Suprapubic skin (tissue), 4 donors: ENCODE data around the gene LRRC10B. TPM values are rescaled to one million over a fixed set of nuclear protein-coding genes. Genes with fewer than 3 reads are reported as not detected.

Source experiments
- DNase-seq, 2 donors: peaks; one replicate each; pipeline ENCODE4 v3.0.0-alpha.2; 2019; ENCODE audit warnings: low spot score in 2 of 2
- H3K27ac ChIP-seq: fragments of 200-600 bp; sonication (generic); one replicate; pipeline ENCODE4 v1.5.1; 2019
- H3K27me3 ChIP-seq: fragments of 200-600 bp; sonication (generic); one replicate; pipeline ENCODE4 v1.5.1; 2019
- H3K36me3 ChIP-seq: fragments of 200-600 bp; sonication (generic); one replicate; pipeline ENCODE4 v1.5.1; 2019
- H3K4me1 ChIP-seq: fragments of 200-600 bp; sonication (generic); one replicate; pipeline ENCODE4 v1.5.1; 2019
- H3K4me3 ChIP-seq: fragments of 200-600 bp; sonication (generic); one replicate; pipeline ENCODE4 v1.5.1; 2019; ENCODE audit warnings: mild to moderate bottlenecking
- H3K9me3 ChIP-seq: fragments of 200-600 bp; sonication (generic); one replicate; pipeline ENCODE4 v1.5.1; 2019
- EP300 ChIP-seq: sonication (generic); formaldehyde crosslinking; IDR thresholded peaks from one replicate; pipeline ENCODE4 v1.6.1; 2017; ENCODE audit warnings: antibody characterized with exemption
- POLR2A ChIP-seq, 2 donors: fragments of 450-650 bp; IDR thresholded peaks; one replicate each; pipeline ENCODE4 v1.6.1; 2017; ENCODE audit warnings: antibody characterized with exemption in 2 of 2, mild to moderate bottlenecking in 2 of 2, moderate library complexity in 2 of 2
- POLR2AphosphoS5 ChIP-seq, 3 donors: sonication (generic); formaldehyde crosslinking; IDR thresholded peaks; one replicate each; pipeline ENCODE4 v1.6.1; 2017; ENCODE audit warnings: antibody characterized with exemption in 3 of 3
- WGBS: methylation state at CpG from one replicate; pipeline ENCODE4 v1.1.5; 2018; 5-methylcytosine and 5-hydroxymethylcytosine counted together
- total RNA-seq, 4 donors: library from RNA; depleted of rRNA; stranded (reverse); fragments of >200 nt; gene quantifications; one replicate each; pipeline ENCODE4 v1.1.0, GENCODE V29; 2016
- TF ChIP-seq, protein P1 (sequence below), 2 donors: fragments of 200-600 bp in 1 of 2; fragments of 450-650 bp in 1 of 2; sonication (generic) in 1 of 2; IDR thresholded peaks; one replicate each; pipeline ENCODE4 v1.5.1; 2016 to 2019; ENCODE audit warnings: antibody characterized with exemption in 2 of 2, mild to moderate bottlenecking in 1 of 2, moderate library complexity in 1 of 2

Gene LRRC10B
- total RNA-seq, 4 donors from 2014 or later, result 1.1 to 2.1 (median 1.2) TPM; not detected in 1

GRCh38 chr11:61491736-61492395 is 16.7 kb upstream of the LRRC10B start:
- no peaks in the 10 kb centered on the region for H3K9me3 ChIP-seq
- TF ChIP-seq, protein P1, sequence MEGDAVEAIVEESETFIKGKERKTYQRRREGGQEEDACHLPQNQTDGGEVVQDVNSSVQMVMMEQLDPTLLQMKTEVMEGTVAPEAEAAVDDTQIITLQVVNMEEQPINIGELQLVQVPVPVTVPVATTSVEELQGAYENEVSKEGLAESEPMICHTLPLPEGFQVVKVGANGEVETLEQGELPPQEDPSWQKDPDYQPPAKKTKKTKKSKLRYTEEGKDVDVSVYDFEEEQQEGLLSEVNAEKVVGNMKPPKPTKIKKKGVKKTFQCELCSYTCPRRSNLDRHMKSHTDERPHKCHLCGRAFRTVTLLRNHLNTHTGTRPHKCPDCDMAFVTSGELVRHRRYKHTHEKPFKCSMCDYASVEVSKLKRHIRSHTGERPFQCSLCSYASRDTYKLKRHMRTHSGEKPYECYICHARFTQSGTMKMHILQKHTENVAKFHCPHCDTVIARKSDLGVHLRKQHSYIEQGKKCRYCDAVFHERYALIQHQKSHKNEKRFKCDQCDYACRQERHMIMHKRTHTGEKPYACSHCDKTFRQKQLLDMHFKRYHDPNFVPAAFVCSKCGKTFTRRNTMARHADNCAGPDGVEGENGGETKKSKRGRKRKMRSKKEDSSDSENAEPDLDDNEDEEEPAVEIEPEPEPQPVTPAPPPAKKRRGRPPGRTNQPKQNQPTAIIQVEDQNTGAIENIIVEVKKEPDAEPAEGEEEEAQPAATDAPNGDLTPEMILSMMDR (IDR thresholded peaks at IDR 0.05), result no peak
- TF ChIP-seq POLR2AphosphoS5 (IDR thresholded peaks at IDR 0.05), result no peak
- TF ChIP-seq POLR2A (IDR thresholded peaks at IDR 0.05), result no peak
- TF ChIP-seq EP300, result no peak
- no peak for DNase-seq
- H3K4me1 ChIP-seq, result peaks cover 18% of the 10 kb centered on the region
- no peaks in the 10 kb centered on the region for H3K27me3 ChIP-seq
- WGBS, result 79% methylated on average over 12 of the region's 12 CpGs
- H3K4me3 ChIP-seq, result no peak overlapping the region
- H3K36me3 ChIP-seq, result no peaks in the 10 kb centered on the region
- H3K27ac ChIP-seq, result no peak overlapping the region

DNA sequence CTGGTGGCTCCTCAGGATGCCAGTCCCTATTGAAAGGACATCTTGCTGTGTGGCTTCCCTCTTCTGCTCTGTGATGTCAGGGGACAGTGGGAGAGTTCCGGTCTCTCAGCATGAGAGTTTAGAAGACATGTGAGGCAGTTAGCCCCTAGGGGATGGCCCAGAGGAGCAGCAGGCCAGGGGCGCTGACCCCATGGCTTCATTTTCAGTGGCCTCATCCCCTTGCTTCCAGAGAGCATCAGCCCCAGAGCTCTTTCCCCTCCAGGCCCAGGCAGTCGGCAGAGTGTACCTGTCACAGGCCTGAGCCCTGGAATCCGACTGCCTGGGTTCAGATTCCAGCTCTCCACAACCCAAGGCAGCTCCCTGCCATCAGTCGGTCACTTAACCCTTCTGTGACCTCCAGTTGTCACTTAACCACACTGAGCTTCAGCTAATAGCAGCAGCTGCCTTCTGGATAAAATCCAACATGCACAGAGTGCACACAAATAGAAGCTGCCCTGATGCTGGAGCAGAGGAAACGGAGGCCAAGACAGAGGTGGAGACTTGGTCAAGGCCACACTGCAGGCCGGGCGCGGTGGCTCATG is 14.1 kb upstream of the LRRC10B start:
- 85% methylated on average over 9 of the region's 9 CpGs for WGBS
- H3K4me1 ChIP-seq, result peaks cover 11% of the 10 kb centered on the region
- no peak overlapping the region for H3K4me3 ChIP-seq
- TF ChIP-seq, protein P1 (IDR thresholded peaks at IDR 0.05), result no peak
- no peak for TF ChIP-seq POLR2A (IDR thresholded peaks at IDR 0.05)
- no peak for TF ChIP-seq POLR2AphosphoS5 (IDR thresholded peaks at IDR 0.05)
- TF ChIP-seq EP300, result no peak
- H3K9me3 ChIP-seq, result no peaks in the 10 kb centered on the region
- no peaks in the 10 kb centered on the region for H3K27me3 ChIP-seq
- H3K27ac ChIP-seq, result no peak overlapping the region
- no peaks in the 10 kb centered on the region for H3K36me3 ChIP-seq
- DNase-seq, result no peak

DNA sequence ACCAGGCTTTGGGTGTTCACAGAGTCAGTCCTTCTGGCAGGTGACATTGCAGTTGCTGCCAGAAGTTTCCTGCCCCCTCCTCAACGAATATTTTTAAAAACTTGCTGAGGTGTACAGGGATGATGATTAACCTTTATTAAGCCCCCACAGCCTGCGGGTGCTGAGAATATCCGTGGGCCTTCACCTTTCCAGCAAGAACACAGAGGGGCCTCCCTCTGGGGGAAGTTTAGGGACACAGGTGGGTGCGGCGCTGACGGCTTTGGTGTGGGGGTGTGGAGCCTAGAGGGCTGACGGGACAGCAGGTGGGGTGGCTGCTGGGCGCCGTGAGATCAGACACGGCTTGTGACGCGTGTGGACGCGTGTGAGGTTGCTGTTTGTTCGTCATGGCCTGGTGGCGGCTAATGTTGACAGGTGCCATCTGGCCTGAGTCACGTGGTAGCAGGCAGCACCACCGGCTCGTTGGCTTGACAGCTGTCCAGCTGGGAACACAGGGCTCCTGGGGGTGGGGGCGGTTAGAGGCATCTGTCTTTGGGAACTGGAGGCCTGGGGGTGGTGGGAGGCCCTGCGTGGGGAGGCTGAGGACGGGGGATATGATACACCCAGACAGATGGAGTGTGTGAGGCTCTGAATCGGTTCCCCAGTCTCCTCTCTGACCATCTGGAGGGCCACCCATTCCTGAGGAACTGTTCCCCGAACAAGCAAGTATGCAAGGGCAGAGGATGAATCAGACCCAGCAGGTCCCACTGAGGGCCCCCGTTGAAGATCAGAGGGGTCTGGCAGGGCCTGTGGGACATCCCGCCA is 12.5 kb upstream of the LRRC10B start:
- no peaks in the 10 kb centered on the region for H3K9me3 ChIP-seq
- H3K36me3 ChIP-seq, result no peaks in the 10 kb centered on the region
- H3K4me3 ChIP-seq, result no peak overlapping the region
- H3K4me1 ChIP-seq, result no peaks in the 10 kb centered on the region
- 62% methylated on average over 16 of the region's 26 CpGs for WGBS
- H3K27ac ChIP-seq, result no peak overlapping the region
- no peak for DNase-seq
- H3K27me3 ChIP-seq, result no peaks in the 10 kb centered on the region
- TF ChIP-seq, protein P1 (IDR thresholded peaks at IDR 0.05), result no peak
- TF ChIP-seq EP300, result no peak
- no peak for TF ChIP-seq POLR2A (IDR thresholded peaks at IDR 0.05)
- no peak for TF ChIP-seq POLR2AphosphoS5 (IDR thresholded peaks at IDR 0.05)

DNA sequence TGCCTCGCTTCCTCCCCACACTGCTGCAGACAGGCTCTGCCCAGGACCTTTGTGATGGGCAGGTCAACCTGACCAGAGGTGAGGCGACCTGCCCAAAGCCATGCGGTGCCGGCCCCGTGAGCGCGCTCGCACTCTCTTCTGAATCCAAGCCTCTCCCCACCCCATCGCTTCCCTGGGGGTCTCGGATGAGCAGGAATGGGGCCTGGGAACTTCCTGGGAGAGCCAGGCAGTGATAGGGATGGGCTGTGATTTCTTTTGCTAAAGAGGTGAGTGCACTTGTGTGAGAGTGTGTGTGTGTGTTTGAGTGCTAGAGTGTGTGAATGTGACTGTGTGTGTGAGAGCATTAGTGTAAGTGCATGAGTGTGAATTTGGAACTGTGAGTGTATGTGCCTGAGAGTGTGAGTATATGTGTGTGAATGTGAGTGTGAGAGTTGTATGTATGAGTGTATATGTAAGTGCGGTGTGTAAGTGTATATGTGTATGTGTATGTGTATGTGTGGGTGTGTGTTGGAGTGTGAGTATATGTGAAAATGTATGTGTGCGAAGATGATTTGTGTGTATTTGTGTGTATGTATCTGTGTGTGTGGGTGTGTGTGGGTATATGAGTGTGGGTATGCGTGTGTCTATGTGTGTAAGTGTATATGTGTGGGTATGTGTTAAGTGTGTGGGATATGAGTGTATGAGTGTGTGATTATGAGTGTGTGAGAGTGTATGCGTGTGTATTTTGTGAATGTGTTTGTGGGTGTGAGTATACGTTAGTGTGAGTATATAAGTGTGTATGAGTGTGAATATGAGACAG is 11.7 kb upstream of the LRRC10B start:
- Histone ChIP-seq H3K36me3 (no peaks in the 10 kb centered on the region), H3K27me3 (no peaks in the 10 kb centered on the region), H3K4me1 (no peaks in the 10 kb centered on the region), H3K4me3 (no peak overlapping the region), H3K27ac (no peak overlapping the region), H3K9me3 (no peaks in the 10 kb centered on the region)
- TF ChIP-seq POLR2AphosphoS5 (IDR thresholded peaks at IDR 0.05) (no peak), POLR2A (IDR thresholded peaks at IDR 0.05) (no peak), EP300 (no peak)
- TF ChIP-seq, protein P1 (IDR thresholded peaks at IDR 0.05), result no peak
- DNase-seq, result no peak
- WGBS, result 93% methylated on average over 14 of the region's 15 CpGs
